Ovary (tissue), 9 donors: Measurements from ENCODE around the gene CACNB2. TPM values are rescaled to one million over a fixed set of nuclear protein-coding genes. Genes with fewer than 3 reads are reported as not detected.

Experiments
- polyA plus RNA-seq, 2 donors: library from polyadenylated mRNA; stranded (reverse); fragments of 200-250 nt in 1 of 2; fragments of 350-450 nt in 1 of 2; fragmentation: Illumina TruSeq in 1 of 2; extraction: RNeasy Lipid Tissue Mini Kit (QIAGEN cat#74804) in 1 of 2; gene quantifications; one replicate each; pipeline ENCODE4 v1.2.3, GENCODE V29; 2013 to 2014
- total RNA-seq, 7 donors: library from RNA; depleted of rRNA in 2 of 7; stranded (reverse); fragments of >200 nt in 2 of 7; fragmentation: NEBNext Ultra II Directional in 3 of 7; extraction: Animal tissue kit (Norgen Biotek cat#: 25700) in 3 of 7; gene quantifications; one replicate each; pipeline versions ENCODE4 v1.1.0 to v1.2.4, GENCODE V29; 2016 to 2023
- donor health status: DM: no; HTN: no; CAD: no; lungs with moderate emphysema.
- donor health status: DM: no; HTN: no; CAD: no.
- donor health status: Bipolar disorder and iron deficiency.
- donor health status: DM: yes; HTN: yes; CAD: no.
- donor health status: DM: no; HTN: no; CAD: no.
- donor health status: DM: yes; HTN: yes; CAD: no.

The CACNB2 gene
- total and polyA plus RNA-seq, 9 donors: 8.9 to 60.9 (median 23.8) TPM

Other genes starting within 250 kb of the CACNB2 start
- gene SLC39A12, start 188.5 kb upstream of the CACNB2 start, total RNA-seq: not detected
- under 1 TPM in 1 of 2 donors, not detected in 1; 0.02 TPM for gene SLC39A12, start 188.5 kb upstream of the CACNB2 start, polyA plus RNA-seq